HG03439 (cell line): ENCODE results near the gene KRT15.

Source experiments
- ATAC-seq: cut with Tn5 transposase; IDR thresholded peaks from one replicate; pipeline ENCODE4 v1.9.1; 2021; ENCODE audit warnings: mild to moderate bottlenecking, moderate library complexity; ENCODE audit not compliant: unreplicated experiment

KRT15 gene

GRCh38 chr17:41484920-41485904 is 33.5 kb downstream of the KRT15 start:
- ATAC-seq = no peak

- ATAC-seq = no peak
Measured at GRCh38 chr17:41483991-41484826, 34.5 kb downstream of the KRT15 start.

- no peak for ATAC-seq
Measured at GRCh38 chr17:41483531-41483930, 35.2 kb downstream of the KRT15 start.

GRCh38 chr17:41481036-41481435 is 37.7 kb downstream of the KRT15 start, which contains the start of gene KRT35:
KRT35 (minus strand) TSS chr17:41481151; CDS start chr17:41481097, 54 bp downstream.
- no peak for ATAC-seq

GRCh38 chr17:41480581-41480980 is 38.1 kb downstream of the KRT15 start:
- ATAC-seq = no peak

GRCh38 chr17:41480136-41480535 is 38.6 kb downstream of the KRT15 start:
- ATAC-seq = no peak

GRCh38 chr17:41478237-41478636 is 40.5 kb downstream of the KRT15 start:
- no peak for ATAC-seq

- no peak for ATAC-seq
Measured at GRCh38 chr17:41476866-41477815, 41.5 kb downstream of the KRT15 start.

- ATAC-seq = no peak
Measured at GRCh38 chr17:41475421-41475820, 43.3 kb downstream of the KRT15 start.

GRCh38 chr17:41474863-41475262 is 43.8 kb downstream of the KRT15 start:
- no peak for ATAC-seq

GRCh38 chr17:41468346-41468745 is 50.3 kb downstream of the KRT15 start:
- no peak for ATAC-seq

- no peak for ATAC-seq
Measured at GRCh38 chr17:41467561-41467960, 51.1 kb downstream of the KRT15 start.

- no peak for ATAC-seq
Measured at GRCh38 chr17:41466988-41467387, 51.7 kb downstream of the KRT15 start, which contains the start of gene KRT32. KRT32 (minus strand) TSS chr17:41467386; CDS start chr17:41467325, 61 bp downstream.

GRCh38 chr17:41464682-41465081 is 54.0 kb downstream of the KRT15 start:
- ATAC-seq = no peak

GRCh38 chr17:41464173-41464572 is 54.5 kb downstream of the KRT15 start:
- no peak for ATAC-seq

GRCh38 chr17:41463746-41464145 is 54.9 kb downstream of the KRT15 start:
- no peak for ATAC-seq
